OCI-LY3 (cell line): ENCODE measurements around the gene ZFPL1.

ENCODE experiments used
- CTCF ChIP-seq: fragments of 200-600, 300-600 bp; sonication (generic); IDR thresholded peaks from 2 replicates; pipeline ENCODE4 v1.5.1; 2014; ENCODE audit warnings: antibody characterized with exemption, low read length, low read depth
- EZH2phosphoT487 ChIP-seq: fragments of 200-600 bp; shearing (Covaris generic); IDR thresholded peaks from 2 replicates; pipeline ENCODE4 v1.6.1; 2018; ENCODE audit warnings: antibody characterized with exemption, mixed run types, low read depth

GRCh38 chr11:65083134-65083833, 738 bp upstream of the ZFPL1 start:
- TF ChIP-seq CTCF (no peak), EZH2phosphoT487 (no peak)
